Hematopoietic multipotent progenitor cell treated with erythropoietin and hydrocortisone succinate and interleukin-3 and kit ligand, for 8 days (in vitro differentiated cells): ENCODE data around the gene KCNK7.

Source experiments
- DNase-seq: peaks from one replicate; pipeline ENCODE4 v3.0.0-alpha.2; 2015

The KCNK7 gene

DNA sequence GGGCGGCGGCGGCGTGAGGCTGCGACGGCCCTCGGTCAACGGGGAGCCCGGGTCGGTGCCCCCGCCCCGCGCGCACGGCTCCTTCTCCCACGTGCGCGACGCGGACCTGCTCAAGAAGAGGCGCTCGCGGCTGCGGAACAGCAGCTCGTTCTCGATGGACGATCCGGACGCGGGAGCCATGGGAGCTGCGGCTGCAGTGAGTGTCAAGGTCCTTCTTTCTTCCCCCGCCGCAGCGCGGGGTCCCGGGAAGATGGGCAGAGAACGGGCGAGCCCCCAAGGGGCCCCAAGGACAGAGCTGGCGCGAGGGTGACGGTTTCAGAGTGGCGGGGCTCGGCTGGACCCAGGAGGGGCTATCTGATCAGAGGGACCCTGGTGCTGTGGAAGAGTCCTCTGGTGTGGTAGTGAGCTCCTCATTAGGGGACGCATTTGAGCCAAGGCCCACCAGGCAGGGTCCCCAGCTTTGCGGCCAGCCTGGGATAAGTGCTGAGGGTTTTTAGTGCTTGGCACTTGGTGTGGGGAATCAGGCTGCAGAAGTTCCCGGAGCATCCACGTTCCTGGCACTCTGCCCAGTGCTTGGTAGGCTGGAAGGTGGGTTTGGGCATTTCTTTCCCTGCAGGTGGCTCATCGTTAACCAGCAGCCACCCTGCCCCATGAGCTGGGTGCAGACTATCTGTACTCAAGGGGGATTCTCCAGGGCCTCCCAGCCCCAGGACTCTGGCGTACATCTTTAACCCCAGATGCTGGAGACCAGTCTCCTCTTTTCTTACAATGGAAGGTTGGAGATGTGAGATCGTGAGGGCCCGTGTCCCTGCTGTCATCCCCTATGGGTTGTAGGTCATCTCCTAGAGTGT, 10.0 kb downstream of the KCNK7 start:
- no peak for DNase-seq

GRCh38 chr11:65584723-65585171, 10.9 kb downstream of the KCNK7 start:
- DNase-seq: no peak

DNA sequence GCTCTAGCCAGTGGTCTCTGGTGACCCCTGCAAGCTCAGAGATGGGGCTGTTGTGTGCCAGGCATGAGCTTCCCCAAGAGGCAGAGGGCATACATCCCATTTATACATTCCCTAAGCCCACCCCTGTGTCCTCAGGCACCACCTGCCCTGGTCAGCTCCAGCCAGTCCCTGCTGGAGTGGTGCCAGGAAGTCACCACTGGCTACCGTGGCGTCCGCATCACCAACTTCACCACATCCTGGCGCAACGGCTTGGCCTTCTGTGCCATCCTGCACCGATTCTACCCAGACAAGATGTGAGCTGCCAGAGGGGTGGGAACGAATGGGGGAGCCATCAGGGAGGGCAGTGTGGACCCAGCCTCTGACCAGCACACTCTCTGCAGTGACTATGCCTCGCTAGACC, 11.5 kb downstream of the KCNK7 start:
- no peak for DNase-seq

GRCh38 chr11:65583589-65583988, 12.0 kb downstream of the KCNK7 start:
- no peak for DNase-seq

DNA sequence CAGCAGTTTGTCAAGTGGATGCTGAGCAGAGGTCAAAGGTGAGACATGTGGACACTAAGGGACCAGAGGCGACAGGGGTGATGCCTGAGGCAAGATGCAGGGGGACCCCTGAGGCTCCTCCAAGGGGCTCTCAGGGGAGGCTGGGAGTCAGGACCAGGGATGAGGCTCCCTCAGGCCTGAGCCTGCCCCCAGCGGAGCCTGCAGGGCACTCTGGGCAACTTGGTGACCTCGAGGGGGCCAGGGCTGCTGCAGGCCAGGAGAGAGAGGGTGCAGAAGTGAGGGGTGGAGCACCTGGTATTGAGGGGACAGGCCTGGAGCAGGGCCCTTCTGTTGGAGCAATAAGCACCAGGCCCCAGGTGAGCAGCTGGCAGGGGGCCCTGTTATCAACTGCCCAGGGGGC, 13.7 kb downstream of the KCNK7 start:
- DNase-seq: no peak

DNA sequence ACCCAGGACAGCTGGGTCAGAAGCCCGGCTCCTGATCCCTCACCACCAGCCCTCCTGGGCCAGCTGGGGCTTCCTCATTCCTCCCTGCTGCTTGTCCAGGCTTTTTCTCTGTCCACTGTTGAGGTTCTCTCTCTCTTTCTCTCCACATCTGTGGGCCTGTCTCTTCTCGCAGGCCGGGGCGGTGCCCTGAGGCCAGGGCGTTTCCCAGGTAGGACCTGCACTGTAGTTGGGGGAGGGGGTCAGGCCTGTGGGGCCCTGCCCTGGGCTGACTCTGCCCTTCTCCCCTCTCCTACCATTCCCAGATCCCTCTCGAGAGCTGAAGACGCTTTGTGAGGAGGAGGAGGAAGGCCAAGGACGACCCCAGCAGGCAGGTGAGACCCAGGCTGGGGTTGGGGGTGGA, 14.8 kb downstream of the KCNK7 start:
- DNase-seq: no peak

- DNase-seq: no peak
Observed at GRCh38 chr11:65580031-65580692, 15.4 kb downstream of the KCNK7 start.

DNA sequence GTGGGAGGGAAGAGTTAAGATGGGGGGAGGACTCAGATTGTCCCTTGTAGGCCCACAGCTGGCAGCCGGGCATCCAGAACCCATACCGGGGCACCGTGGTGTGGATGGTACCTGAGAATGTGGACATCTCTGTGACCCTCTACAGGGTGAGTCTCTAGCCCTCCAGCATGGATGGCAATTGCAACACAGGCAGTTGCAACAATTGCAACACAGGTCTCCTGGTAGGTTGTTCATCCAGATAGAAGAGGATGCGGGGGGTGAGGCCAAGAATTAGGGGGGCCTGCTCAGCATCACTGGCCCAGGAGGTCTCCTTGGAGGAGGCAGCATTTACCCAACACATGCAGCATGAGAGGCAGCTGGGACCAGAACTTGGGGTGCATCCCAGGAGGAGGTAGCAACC, 16.3 kb downstream of the KCNK7 start:
- DNase-seq: no peak

GRCh38 chr11:65578667-65579066, 16.9 kb downstream of the KCNK7 start:
- peak; percentile 88 for DNase-seq

DNA sequence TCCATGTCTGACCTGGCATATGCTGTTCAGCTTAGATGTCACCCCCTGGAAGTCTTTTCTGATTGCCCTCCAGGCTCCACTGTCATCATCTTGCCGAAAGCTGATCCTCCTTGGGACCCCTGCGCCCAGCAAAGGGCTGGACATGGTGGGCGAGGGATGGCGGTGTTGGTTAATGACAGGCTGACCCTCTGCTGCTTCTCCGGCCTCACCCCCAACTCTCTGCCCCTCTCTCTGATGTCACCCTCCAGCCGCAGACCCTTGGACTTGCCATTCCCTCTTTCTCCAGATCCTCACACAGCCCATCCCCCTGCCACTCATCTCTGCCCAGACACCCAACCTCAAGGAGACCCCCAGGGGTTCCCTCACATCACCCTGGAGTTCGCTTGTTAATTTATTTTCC, 17.5 kb downstream of the KCNK7 start:
- no peak for DNase-seq

DNA sequence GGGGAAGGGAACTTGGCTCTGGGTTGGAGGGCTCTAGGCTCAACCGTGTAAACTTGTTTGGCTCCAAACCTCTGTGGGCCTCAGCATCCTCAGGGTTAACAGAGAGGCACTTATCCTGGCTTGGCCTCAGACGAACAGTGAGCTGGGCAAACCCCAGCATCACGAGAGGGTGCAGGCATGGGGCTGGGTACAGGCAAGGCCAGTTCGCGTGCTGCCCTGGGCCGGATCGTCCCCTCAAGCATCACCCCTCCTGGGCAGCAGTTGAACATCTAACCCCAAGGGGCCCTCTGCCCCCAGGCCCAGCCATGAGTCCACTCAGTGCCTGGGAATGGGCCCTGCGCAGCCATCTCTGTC, 17.9 kb downstream of the KCNK7 start:
- DNase-seq: no peak

- DNase-seq: peak; percentile 66
Observed at GRCh38 chr11:65576867-65577755, 18.5 kb downstream of the KCNK7 start.

GRCh38 chr11:65576232-65576866, 19.3 kb downstream of the KCNK7 start:
- no peak for DNase-seq

DNA sequence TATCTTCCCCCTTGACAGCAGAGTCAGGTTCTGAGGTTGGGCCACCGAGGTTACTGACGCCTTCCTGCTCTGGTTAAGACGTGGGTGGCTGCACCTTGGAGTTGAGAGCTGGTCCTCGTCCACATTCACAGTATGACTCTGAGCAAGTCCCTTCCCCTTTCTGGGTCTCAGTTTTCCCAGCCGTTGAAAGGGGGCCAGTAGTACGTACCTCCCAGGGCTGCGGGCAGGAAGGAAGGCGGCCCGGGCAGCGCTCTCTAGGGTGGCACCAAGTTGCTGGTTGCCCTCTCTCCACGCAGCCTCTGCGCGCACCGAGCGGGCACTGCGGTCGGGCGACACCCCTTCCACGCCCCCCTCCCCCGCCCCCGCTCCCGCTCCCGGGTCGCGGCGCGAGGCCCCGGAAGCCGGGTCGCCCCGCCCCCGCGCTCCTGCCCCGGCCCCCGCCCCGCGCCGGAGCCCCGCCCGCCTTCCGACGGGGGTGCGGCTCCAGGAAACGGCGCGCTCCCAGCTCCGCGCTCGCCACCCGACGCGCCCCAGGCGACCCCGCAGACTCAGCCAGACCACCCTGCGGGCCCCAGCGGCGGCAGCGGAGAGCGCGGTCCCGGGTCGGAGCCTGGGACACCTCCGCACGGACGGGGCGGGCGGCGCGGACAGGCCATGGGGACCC, 19.9 kb downstream of the KCNK7 start, which contains the start of gene EHBP1L1:
Gene EHBP1L1 (plus strand): TSS at position 486 of the 664 bp plus-strand sequence. CDS start 250 bp downstream, outside the sequence.
- peak; percentile 80 for DNase-seq

DNA sequence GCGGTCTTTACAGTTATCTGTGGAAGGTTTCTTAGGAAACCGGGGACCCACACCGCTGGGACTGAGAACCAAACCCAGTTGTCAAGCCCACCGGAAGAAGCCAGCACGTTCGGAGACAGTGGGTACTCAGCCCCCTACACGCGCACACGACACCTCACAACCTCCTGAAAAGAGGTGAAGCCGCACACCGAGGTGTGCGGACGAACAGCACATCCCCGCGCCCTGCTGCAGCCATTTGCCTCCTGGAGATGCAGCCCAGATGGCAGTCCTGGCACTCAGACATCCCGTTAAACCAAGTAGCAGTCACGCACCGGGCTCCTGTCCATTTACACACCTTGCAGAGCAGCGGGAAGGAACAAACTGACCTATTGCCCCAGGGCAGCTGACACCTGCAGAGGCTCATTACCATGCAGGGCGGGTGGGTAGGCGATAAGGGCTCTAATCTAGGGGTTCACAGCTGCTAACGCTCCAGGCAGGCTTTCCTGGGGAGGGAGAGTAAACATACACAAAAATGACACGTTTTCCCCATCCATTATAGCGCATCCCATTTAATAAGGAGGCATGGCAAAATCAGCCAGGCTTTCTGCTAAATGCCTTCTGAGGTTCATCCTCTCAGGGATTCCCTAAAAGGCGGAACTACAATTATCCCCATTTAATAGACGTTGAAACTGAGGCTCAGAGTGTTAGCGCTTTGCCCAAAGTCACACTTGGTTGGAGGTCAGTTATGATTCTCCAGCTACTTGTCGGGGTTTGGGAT, 20.6 kb downstream of the KCNK7 start:
- peak; percentile 89 for DNase-seq

DNA sequence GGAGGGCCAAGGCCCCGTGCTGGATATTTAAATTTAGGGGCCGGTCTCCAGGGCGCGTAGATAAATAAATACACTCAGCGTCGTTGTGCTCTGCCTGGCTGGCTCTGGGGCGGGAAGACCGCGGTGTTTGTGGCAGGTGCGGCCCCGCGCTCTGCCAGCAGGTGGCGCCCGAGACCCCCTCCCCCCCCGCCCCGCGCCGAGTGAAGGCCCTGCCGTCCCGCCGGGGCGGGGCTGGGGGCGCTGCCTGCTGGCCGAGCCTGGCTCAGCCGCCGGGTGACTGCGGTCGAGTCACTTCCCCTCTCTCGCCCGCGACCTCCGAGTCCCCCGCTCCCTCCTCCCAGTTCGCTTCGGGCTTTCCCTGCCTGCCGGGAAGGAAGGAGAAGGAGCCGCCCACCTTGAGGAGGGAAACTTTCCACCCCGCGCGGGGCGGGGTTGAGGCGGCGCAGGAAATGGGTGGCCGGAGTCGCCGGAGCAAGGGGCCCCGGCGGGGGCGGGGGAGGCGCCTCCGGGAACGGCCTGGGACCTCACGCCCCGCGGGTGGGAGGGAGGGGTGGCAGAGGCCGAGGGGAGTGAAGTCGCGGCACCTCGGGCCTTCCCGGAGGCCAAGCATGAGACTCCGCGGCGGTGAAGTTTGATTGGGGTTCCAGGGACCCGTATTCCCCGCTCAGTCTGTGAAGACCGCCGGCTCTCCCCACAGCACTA, 21.3 kb downstream of the KCNK7 start:
- DNase-seq: peak; percentile 89

DNA sequence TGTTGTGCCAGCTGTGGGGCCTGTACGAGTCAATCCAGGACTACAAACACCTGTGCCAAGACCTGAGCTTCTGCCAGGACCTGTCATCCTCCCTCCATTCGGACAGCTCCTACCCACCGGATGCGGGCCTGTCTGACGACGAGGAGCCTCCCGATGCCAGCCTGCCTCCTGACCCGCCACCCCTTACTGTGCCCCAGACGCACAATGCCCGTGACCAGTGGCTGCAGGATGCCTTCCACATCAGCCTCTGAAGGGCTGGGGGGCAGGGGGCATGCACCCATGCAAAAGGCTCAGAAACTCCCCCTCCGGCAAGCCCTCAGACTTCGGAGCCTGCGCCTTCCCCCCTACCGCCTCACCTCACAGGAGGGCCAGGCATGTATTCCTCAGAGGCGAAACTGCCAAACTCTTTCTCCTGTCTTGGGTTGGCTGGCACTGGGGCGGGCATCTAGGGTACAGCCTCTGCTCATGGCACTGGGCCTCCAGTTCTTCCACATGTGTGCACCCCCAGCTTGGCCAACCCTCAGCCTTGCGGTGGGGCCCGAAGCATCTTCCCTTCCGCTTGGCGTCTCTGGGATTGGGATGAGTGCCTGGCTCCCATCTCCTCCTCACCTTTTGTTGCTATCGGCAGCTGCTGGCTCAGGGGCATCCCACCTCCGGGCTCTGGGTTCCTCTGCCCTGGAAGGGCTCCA, 22.1 kb downstream of the KCNK7 start:
- no peak for DNase-seq

- DNase-seq: peak; percentile 93
Observed at GRCh38 chr11:65572356-65573051, 23.1 kb downstream of the KCNK7 start, which contains the start of gene FAM89B. FAM89B (plus strand) TSS chr11:65572538; CDS start chr11:65572670, 132 bp downstream.

DNA sequence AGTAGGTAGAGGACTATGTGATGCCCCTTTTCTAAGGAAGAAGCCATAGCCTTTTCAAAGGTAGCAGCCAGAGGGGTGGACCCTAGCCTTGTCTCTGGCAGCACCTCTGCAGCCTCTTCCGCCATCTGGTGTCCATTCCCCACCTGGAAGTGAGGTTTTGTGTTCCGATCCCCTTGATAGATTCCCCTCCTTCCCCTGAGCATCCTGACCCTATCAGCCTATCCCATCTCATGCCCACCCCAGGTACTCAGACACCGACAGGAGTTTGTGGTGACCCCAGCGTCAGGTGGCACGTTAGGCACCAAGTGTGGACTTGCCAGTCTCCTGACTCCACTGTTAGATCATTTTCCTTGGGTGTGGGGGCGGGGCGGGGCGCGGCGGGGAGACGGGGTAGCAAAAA, 23.7 kb downstream of the KCNK7 start:
- peak; percentile 70 for DNase-seq
